ENCODE results near the gene SLC25A36.

SLC25A36 gene

GRCh38 chr3:140941434-140942220 lies at the start of gene SLC25A36:
SLC25A36 (plus strand) TSS chr3:140941836; CDS start chr3:140942055, 219 bp downstream.
- peak; percentile 96 for DNase-seq

- DNase-seq = no peak
These were observed 44.6 kb upstream of the SLC25A36 start for GRCh38 chr3:140896997-140897396.

GRCh38 chr3:140898340-140899180 lies 43.1 kb upstream of the SLC25A36 start:
- no peak for DNase-seq

GRCh38 chr3:140899363-140899762 lies 42.3 kb upstream of the SLC25A36 start:
- no peak for DNase-seq

- no peak for DNase-seq
These were observed 38.8 kb upstream of the SLC25A36 start for GRCh38 chr3:140902791-140903190.

GRCh38 chr3:140903196-140903595 lies 38.4 kb upstream of the SLC25A36 start:
- no peak for DNase-seq

GRCh38 chr3:140904521-140904920 lies 37.1 kb upstream of the SLC25A36 start:
- no peak for DNase-seq

GRCh38 chr3:140905559-140905958 lies 36.1 kb upstream of the SLC25A36 start:
- no peak for DNase-seq

- DNase-seq = no peak
These were observed 34.9 kb upstream of the SLC25A36 start for GRCh38 chr3:140906785-140907184.

GRCh38 chr3:140910860-140911259 lies 30.8 kb upstream of the SLC25A36 start:
- DNase-seq = no peak

- no peak for DNase-seq
These were observed 29.8 kb upstream of the SLC25A36 start for GRCh38 chr3:140911822-140912221.

GRCh38 chr3:140913728-140914127 lies 27.9 kb upstream of the SLC25A36 start:
- no peak for DNase-seq

GRCh38 chr3:140914384-140914945 lies 27.2 kb upstream of the SLC25A36 start:
- no peak for DNase-seq

- DNase-seq = no peak
These were observed 25.0 kb upstream of the SLC25A36 start for GRCh38 chr3:140916603-140917002.

GRCh38 chr3:140917772-140918171 lies 23.9 kb upstream of the SLC25A36 start:
- no peak for DNase-seq

GRCh38 chr3:140920029-140920428 lies 21.6 kb upstream of the SLC25A36 start:
- no peak for DNase-seq

GRCh38 chr3:140922634-140923033 lies 19.0 kb upstream of the SLC25A36 start:
- DNase-seq = no peak

GRCh38 chr3:140924097-140924873 lies 17.4 kb upstream of the SLC25A36 start:
- no peak for DNase-seq

GRCh38 chr3:140927279-140928069 lies 14.2 kb upstream of the SLC25A36 start:
- DNase-seq = no peak

- no peak for DNase-seq
These were observed 12.2 kb upstream of the SLC25A36 start for GRCh38 chr3:140929446-140929845.

- DNase-seq = no peak
These were observed 10.6 kb upstream of the SLC25A36 start for GRCh38 chr3:140931016-140931454.

- no peak for DNase-seq
These were observed 9.8 kb upstream of the SLC25A36 start for GRCh38 chr3:140931801-140932200.
